Measurements from ENCODE around the gene PDIA5. TPM values are rescaled to one million over a fixed set of nuclear protein-coding genes. Genes with fewer than 3 reads are reported as not detected.

Gene PDIA5
- total and polyA plus RNA-seq, 8 donors: 19.8 to 29.3 (median 25.7) TPM

DNA sequence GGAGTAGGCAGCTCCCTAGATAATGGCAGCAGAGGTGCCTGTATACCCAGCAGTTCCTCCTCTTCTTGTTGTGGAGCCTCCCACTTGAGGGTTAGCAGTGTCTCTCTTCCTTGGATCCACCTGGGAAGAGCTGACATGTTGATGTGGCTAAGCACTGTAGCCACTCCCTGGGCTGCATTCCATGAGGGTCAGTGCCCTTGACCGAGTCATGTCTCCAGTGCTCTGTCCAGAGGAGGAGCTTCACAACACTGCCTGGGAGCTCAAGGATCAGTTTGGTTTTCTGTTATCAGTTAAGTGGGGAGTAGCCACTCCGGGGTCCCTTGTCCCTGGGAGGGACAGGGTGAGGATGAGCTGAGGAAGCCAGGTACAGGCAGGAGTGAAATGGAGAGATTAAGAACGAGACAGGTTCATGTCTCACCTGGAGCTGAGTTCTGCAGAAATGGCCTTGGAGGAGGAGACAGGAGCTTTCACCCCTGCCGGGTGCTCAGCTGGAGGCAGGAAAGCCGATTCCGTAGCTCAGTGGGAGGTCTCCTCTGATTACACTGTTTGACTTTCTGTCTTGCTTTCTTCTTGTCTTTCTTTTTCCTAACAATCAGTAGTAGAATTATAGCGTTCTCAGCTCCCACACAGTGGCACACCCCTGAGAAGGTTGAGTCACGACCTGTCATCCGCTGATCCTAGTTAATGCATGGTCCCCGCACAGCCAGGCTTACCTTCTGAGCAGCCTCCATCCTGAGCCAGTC lies 77.0 kb downstream of the PDIA5 start:
- Histone ChIP-seq H3K36me3 (peaks cover 0 to 42% (median 11%) of the 10 kb centered on the region in 3 donors), H3K9me3 (no peaks in the 10 kb centered on the region), H3K4me3 (no peak overlapping the region), H3K4me1 (no peaks in the 10 kb centered on the region), H3K27me3 (no peaks in the 10 kb centered on the region), H3K27ac (peak overlapping the region; percentile 36 to 74 (median 58))
- peak in 2 of 6 donors; percentile 22 to 38 for DNase-seq
- ATAC-seq: peak; percentile 50 to 75 (median 70)
- no peak for FAIRE-seq
- intact Hi-C loops (cut with DNase I): no loop called here
- 60 to 65% methylated on average over 10 of the region's 10 CpGs for WGBS, 2 donors
- TF ChIP-seq, protein P1, sequence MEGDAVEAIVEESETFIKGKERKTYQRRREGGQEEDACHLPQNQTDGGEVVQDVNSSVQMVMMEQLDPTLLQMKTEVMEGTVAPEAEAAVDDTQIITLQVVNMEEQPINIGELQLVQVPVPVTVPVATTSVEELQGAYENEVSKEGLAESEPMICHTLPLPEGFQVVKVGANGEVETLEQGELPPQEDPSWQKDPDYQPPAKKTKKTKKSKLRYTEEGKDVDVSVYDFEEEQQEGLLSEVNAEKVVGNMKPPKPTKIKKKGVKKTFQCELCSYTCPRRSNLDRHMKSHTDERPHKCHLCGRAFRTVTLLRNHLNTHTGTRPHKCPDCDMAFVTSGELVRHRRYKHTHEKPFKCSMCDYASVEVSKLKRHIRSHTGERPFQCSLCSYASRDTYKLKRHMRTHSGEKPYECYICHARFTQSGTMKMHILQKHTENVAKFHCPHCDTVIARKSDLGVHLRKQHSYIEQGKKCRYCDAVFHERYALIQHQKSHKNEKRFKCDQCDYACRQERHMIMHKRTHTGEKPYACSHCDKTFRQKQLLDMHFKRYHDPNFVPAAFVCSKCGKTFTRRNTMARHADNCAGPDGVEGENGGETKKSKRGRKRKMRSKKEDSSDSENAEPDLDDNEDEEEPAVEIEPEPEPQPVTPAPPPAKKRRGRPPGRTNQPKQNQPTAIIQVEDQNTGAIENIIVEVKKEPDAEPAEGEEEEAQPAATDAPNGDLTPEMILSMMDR (IDR thresholded peaks at IDR 0.05): no peak

DNA sequence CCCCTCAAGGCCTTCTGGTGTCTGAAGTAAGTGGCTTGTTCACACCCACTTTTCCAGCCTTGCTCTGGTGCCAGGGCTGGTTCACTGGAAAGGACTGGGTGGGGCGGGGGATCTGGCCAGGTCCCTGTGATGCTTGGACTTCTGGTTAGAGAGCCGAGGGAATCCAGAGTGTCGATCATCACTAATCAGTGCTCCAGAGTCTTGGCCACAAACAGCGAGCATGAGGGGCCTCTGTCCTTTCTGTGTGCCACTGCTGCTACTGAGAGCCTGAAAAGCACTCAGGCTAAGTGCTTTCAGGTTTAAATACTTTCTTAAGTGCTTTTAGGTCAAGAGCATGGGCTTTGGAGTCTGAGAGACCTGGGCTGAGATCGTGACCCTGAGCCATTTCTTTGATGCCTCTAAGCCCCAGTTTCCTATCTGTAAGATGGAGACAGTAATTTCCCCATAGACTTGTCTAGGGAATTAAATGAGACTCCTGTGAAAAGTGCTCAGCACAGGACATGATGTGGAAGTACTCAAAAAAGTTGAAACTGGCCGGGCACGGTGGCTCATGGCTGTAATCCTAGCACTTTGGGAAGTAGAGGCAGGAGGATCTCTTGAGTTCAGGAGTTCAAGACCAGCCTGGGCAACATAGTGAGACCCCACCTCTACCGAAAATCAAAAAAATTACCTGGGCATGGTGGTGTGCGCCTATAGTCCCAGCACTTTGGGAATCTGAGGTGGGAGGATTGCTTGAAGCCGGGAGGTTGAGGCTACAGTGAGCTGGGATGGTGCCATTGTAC lies 81.1 kb downstream of the PDIA5 start:
- no peak for FAIRE-seq
- peaks cover 0 to 52% (median 14%) of the 10 kb centered on the region in 3 donors for H3K36me3 ChIP-seq

DNA sequence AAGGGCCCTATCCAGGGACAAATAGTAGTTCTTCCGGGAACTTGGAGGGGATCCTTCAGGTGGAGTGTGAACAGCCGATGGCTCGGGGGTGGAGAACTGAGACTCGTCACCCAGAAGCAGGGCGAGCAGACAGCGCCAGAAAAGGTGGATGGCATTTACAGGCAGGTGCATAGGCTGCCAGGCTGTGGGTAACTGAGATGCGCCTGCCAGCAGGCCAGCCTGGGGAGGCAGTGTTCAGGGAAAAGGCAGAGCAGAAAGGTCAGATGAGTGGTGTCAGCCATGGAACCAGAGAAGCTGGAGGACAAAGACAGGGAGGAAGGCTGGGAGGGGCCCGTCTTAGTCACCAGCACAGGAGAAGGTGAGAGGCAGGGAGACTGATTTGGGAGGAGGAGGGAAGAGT lies 81.9 kb downstream of the PDIA5 start:
- 92 to 95% methylated on average over 8 of the region's 8 CpGs for WGBS, 2 donors
- Histone ChIP-seq H3K27ac (no peak overlapping the region), H3K4me3 (no peak overlapping the region), H3K4me1 (no peaks in the 10 kb centered on the region), H3K36me3 (peaks cover 0 to 52% (median 14%) of the 10 kb centered on the region in 3 donors), H3K9me3 (no peaks in the 10 kb centered on the region), H3K27me3 (no peaks in the 10 kb centered on the region)
- intact Hi-C loops (cut with DNase I): no loop called here
- no peak for DNase-seq
- no peak for ATAC-seq
- TF ChIP-seq, protein P1 (IDR thresholded peaks at IDR 0.05): no peak
- FAIRE-seq: no peak

More for the DNA sequence above, 81.1 kb downstream of the PDIA5 start:
- Histone ChIP-seq H3K9me3 (no peaks in the 10 kb centered on the region), H3K4me1 (no peaks in the 10 kb centered on the region), H3K4me3 (no peak overlapping the region), H3K27me3 (no peaks in the 10 kb centered on the region), H3K27ac (no peak overlapping the region)
- DNase-seq: no peak
- WGBS, 2 donors: 96% methylated on average over 10 of the region's 10 CpGs
- intact Hi-C loops (cut with DNase I): no loop called here
- TF ChIP-seq, protein P1 (IDR thresholded peaks at IDR 0.05): no peak
- no peak for ATAC-seq

DNA sequence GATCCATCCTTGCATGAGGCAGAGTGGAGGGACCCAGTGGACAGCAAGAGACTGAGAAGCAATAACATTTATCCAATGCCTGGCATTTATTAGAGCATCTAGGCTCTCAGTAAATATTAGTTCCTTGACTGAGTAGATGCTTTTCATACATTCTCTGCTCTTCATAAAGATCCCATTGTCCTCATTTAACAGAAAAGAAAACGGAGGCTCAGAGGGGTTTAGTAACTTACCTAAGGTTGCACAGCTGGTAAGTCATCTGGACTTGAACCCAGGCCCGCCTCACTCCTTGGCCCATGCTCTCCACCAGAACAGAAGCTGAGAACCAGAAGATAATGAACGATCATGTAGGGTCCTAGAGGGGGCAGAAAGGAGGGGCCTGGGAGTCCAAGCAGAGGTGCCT lies 82.7 kb downstream of the PDIA5 start:
- Histone ChIP-seq H3K27ac (no peak overlapping the region), H3K9me3 (no peaks in the 10 kb centered on the region), H3K4me3 (no peak overlapping the region), H3K4me1 (no peaks in the 10 kb centered on the region), H3K27me3 (no peaks in the 10 kb centered on the region), H3K36me3 (peaks cover 0 to 52% (median 14%) of the 10 kb centered on the region in 3 donors)
- 94 to 95% methylated on average over 3 of the region's 3 CpGs for WGBS, 2 donors
- no peak for FAIRE-seq
- DNase-seq: no peak
- ATAC-seq: no peak
- TF ChIP-seq, protein P1 (IDR thresholded peaks at IDR 0.05): no peak
- intact Hi-C loops (cut with DNase I): no loop called here
